SK-N-SH treated with all-trans-retinoic acid at 6 μM for 48 hours (cell line): ENCODE measurements around the gene SH3BP4.
A peak's percentile ranks its signal among the peaks of the same experiment; 100 is the strongest.

Experiments
- ATAC-seq: fragments of 200-7000 bp; cut with Tn5 transposase; 3 replicates; pipeline ENCODE4 v1.9.1; 2020; ENCODE audit warnings: mild to moderate bottlenecking, moderate library complexity
- ARNTL ChIP-seq: fragments of 450-650 bp; formaldehyde crosslinking; IDR thresholded peaks from 2 replicates; pipeline ENCODE4 v1.5.0; 2020; ENCODE audit warnings: low read depth, mild to moderate bottlenecking, moderate library complexity, borderline replicate concordance
- BACH2 ChIP-seq: fragments of 250-450 bp; sonication (Bioruptor Pico); IDR thresholded peaks from 2 replicates; pipeline ENCODE4 v1.9.0; 2021; ENCODE audit warnings: mild to moderate bottlenecking, borderline replicate concordance
- CSDC2 ChIP-seq: fragments of 250-450 bp; sonication (Bioruptor Pico); IDR thresholded peaks from 2 replicates; pipeline ENCODE4 v1.5.0; 2020; ENCODE audit warnings: mild to moderate bottlenecking, moderate library complexity
- ESRRG ChIP-seq: fragments of 250-450 bp; sonication (Bioruptor Pico); IDR thresholded peaks from 2 replicates; pipeline ENCODE4 v1.6.1; 2021; ENCODE audit warnings: mild to moderate bottlenecking
- GLIS3 ChIP-seq: fragments of 250-450 bp; sonication (Bioruptor Pico); IDR thresholded peaks from 2 replicates; pipeline ENCODE4 v1.5.0; 2020; ENCODE audit warnings: mild to moderate bottlenecking, moderate library complexity
- ISL1 ChIP-seq: fragments of 250-450 bp; sonication (Bioruptor Pico); IDR thresholded peaks from 2 replicates; pipeline ENCODE4 v2.1.2; 2022; ENCODE audit warnings: mild to moderate bottlenecking, moderate library complexity
- OSR1 ChIP-seq: fragments of 250-450 bp; sonication (Bioruptor Pico); IDR thresholded peaks from 2 replicates; pipeline ENCODE4 v1.8.0; 2022; ENCODE audit warnings: moderate library complexity, mild to moderate bottlenecking, inconsistent platforms
- PPARA ChIP-seq: fragments of 250-450 bp; sonication (Bioruptor Pico); IDR thresholded peaks from 2 replicates; pipeline ENCODE4 v1.5.0; 2020; ENCODE audit warnings: mild to moderate bottlenecking, borderline replicate concordance
- RARB ChIP-seq: fragments of 250-450 bp; sonication (Bioruptor Pico); IDR thresholded peaks from 2 replicates; pipeline ENCODE4 v1.8.0; 2021; ENCODE audit warnings: mild to moderate bottlenecking, moderate library complexity
- SNAI2 ChIP-seq: fragments of 250-450 bp; sonication (Bioruptor Pico); IDR thresholded peaks from 2 replicates; pipeline ENCODE4 v1.5.0; 2020; ENCODE audit warnings: mild to moderate bottlenecking, moderate library complexity
- TCF4 ChIP-seq: fragments of 250-450 bp; sonication (Bioruptor Pico); IDR thresholded peaks from 2 replicates; pipeline ENCODE4 v1.8.0; 2021; ENCODE audit warnings: mild to moderate bottlenecking, moderate library complexity, borderline replicate concordance
- TOX ChIP-seq: fragments of 250-450 bp; sonication (Bioruptor Pico); IDR thresholded peaks from 2 replicates; pipeline ENCODE4 v1.8.0; 2021; ENCODE audit warnings: mild to moderate bottlenecking, moderate library complexity, borderline replicate concordance
- ZC3H10 ChIP-seq: fragments of 250-450 bp; sonication (Bioruptor Pico); IDR thresholded peaks from 2 replicates; pipeline ENCODE4 v1.5.1; 2021; ENCODE audit warnings: mild to moderate bottlenecking, moderate library complexity
- ZFP3 ChIP-seq: fragments of 250-450 bp; sonication (Bioruptor Pico); IDR thresholded peaks from 2 replicates; pipeline ENCODE4 v1.5.0; 2020; ENCODE audit warnings: mild to moderate bottlenecking, moderate library complexity
- ZFP30 ChIP-seq: fragments of 450-650 bp; formaldehyde crosslinking; IDR thresholded peaks from 2 replicates; pipeline ENCODE4 v1.5.0; 2022; ENCODE audit warnings: mild to moderate bottlenecking, moderate library complexity
- ZNF70 ChIP-seq: fragments of 450-650 bp; formaldehyde crosslinking; IDR thresholded peaks from 2 replicates; pipeline ENCODE4 v1.5.0; 2020; ENCODE audit warnings: mild to moderate bottlenecking, moderate library complexity
- ZNF8 ChIP-seq: fragments of 450-650 bp; formaldehyde crosslinking; IDR thresholded peaks from 2 replicates; pipeline ENCODE4 v1.5.0; 2020; ENCODE audit warnings: mild to moderate bottlenecking, moderate library complexity
- TF ChIP-seq, protein P1 (sequence below): fragments of 250-450 bp; sonication (Bioruptor Pico); IDR thresholded peaks from 2 replicates; pipeline ENCODE4 v1.8.0; 2020; ENCODE audit warnings: mild to moderate bottlenecking, moderate library complexity, borderline replicate concordance
- TF ChIP-seq, protein P2 (sequence below): fragments of 250-450 bp; sonication (Bioruptor Pico); IDR thresholded peaks from 2 replicates; pipeline ENCODE4 v1.8.0; 2021; ENCODE audit warnings: low read depth, mild to moderate bottlenecking, moderate library complexity, borderline replicate concordance
- TF ChIP-seq, protein P3 (sequence below): fragments of 250-450 bp; sonication (Bioruptor Pico); IDR thresholded peaks from 2 replicates; pipeline ENCODE4 v1.5.1; 2021; ENCODE audit warnings: mild to moderate bottlenecking, moderate library complexity
- TF ChIP-seq, protein P4 (sequence below): fragments of 250-450 bp; sonication (Bioruptor Pico); IDR thresholded peaks from 2 replicates; pipeline ENCODE4 v1.5.1; 2020; ENCODE audit warnings: low read depth, mild to moderate bottlenecking, moderate library complexity

The SH3BP4 gene

DNA sequence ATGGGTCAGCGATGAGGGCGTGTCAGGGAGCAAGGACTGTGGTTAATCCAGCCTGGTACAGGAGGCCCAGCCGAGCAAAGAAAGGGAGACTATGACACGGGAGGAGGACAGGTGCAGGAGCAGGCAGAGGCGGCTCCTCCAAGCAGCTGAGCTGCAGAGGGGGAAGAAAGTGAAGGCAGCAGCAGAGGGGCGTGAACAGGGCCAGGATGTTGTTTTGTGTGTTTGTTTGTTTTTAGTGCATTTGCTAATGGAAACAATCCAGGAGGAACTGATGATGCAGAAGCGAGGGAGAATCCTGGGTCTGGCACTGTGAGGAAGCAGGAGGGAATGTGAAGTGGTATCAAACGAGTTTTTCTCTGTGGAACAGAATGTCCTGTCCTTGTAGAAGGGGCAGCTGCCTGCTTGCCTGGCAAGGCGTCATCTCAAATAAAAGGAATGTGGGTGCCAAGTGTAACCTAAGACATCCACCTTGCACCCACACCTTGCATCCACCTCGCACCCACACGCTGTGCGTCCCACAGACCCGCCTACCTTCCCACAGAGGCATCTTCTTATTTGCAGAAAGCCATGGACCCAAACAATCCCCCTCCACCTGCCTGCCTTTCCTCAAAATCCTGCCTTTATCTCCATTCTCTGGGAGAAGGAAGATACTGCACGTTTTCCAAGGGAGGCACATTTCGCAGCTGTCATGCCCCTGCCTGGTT lies 134.8 kb downstream of the SH3BP4 start (continued):
- TF ChIP-seq, protein P1, sequence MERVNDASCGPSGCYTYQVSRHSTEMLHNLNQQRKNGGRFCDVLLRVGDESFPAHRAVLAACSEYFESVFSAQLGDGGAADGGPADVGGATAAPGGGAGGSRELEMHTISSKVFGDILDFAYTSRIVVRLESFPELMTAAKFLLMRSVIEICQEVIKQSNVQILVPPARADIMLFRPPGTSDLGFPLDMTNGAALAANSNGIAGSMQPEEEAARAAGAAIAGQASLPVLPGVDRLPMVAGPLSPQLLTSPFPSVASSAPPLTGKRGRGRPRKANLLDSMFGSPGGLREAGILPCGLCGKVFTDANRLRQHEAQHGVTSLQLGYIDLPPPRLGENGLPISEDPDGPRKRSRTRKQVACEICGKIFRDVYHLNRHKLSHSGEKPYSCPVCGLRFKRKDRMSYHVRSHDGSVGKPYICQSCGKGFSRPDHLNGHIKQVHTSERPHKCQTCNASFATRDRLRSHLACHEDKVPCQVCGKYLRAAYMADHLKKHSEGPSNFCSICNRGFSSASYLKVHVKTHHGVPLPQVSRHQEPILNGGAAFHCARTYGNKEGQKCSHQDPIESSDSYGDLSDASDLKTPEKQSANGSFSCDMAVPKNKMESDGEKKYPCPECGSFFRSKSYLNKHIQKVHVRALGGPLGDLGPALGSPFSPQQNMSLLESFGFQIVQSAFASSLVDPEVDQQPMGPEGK (CRISPR knock-in tag), result no peak
- TF ChIP-seq ZFP3 (no peak), ZFP30 (CRISPR knock-in tag) (no peak), SNAI2 (no peak), ZNF8 (CRISPR knock-in tag) (no peak), ZC3H10 (CRISPR knock-in tag) (no peak), ESRRG (CRISPR knock-in tag) (no peak), OSR1 (no peak), ZNF70 (CRISPR knock-in tag) (no peak), ARNTL (CRISPR knock-in tag) (no peak), GLIS3 (CRISPR knock-in tag) (no peak), ISL1 (CRISPR knock-in tag) (no peak)

DNA sequence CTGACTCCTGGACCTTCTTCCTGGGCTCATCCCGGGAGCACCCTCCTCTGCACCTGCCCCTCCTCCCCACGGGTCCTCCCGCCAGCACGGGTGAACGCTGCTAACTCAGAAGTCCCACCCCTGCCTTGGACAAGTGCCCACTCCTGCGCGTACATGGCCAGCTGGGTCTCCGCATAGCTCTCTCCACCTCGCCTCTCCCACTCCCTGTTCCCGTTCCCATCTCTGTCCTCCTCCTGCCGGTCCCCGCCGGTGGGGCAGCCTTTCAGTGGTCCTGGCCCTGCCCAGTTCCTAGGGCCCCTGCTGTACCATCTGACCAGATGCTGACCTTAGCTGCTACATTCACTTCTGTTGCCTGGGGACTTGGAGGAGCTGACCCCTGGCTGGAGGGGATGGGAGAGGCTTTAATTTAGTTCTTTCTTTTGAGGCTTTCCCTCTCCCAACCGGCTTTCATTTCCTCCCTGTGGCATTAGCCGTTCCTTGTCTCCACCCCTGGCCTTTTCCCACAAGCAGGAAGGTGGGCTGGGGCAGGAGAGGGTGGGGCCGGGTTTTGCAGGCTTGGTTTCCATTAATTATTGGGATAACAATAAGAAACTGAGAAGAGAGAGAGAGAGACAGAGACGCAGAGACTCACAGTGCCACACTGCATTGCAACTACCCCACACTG lies 136.1 kb downstream of the SH3BP4 start:
- no peak for TF ChIP-seq TOX (CRISPR knock-in tag)
- no peak for TF ChIP-seq ARNTL (CRISPR knock-in tag)
- no peak for TF ChIP-seq RARB (CRISPR knock-in tag)
- no peak for TF ChIP-seq ZC3H10 (CRISPR knock-in tag)
- TF ChIP-seq, protein P2, sequence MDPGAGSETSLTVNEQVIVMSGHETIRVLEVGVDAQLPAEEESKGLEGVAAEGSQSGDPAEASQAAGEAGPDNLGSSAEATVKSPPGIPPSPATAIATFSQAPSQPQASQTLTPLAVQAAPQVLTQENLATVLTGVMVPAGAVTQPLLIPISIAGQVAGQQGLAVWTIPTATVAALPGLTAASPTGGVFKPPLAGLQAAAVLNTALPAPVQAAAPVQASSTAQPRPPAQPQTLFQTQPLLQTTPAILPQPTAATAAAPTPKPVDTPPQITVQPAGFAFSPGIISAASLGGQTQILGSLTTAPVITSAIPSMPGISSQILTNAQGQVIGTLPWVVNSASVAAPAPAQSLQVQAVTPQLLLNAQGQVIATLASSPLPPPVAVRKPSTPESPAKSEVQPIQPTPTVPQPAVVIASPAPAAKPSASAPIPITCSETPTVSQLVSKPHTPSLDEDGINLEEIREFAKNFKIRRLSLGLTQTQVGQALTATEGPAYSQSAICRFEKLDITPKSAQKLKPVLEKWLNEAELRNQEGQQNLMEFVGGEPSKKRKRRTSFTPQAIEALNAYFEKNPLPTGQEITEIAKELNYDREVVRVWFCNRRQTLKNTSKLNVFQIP, result no peak
- TF ChIP-seq, protein P1 (CRISPR knock-in tag), result no peak
- no peak for TF ChIP-seq ZNF8 (CRISPR knock-in tag)
- TF ChIP-seq, protein P3, sequence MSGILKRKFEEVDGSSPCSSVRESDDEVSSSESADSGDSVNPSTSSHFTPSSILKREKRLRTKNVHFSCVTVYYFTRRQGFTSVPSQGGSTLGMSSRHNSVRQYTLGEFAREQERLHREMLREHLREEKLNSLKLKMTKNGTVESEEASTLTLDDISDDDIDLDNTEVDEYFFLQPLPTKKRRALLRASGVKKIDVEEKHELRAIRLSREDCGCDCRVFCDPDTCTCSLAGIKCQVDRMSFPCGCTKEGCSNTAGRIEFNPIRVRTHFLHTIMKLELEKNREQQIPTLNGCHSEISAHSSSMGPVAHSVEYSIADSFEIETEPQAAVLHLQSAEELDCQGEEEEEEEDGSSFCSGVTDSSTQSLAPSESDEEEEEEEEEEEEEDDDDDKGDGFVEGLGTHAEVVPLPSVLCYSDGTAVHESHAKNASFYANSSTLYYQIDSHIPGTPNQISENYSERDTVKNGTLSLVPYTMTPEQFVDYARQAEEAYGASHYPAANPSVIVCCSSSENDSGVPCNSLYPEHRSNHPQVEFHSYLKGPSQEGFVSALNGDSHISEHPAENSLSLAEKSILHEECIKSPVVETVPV, result no peak
- no peak for TF ChIP-seq ZNF70 (CRISPR knock-in tag)
- TF ChIP-seq, protein P4, sequence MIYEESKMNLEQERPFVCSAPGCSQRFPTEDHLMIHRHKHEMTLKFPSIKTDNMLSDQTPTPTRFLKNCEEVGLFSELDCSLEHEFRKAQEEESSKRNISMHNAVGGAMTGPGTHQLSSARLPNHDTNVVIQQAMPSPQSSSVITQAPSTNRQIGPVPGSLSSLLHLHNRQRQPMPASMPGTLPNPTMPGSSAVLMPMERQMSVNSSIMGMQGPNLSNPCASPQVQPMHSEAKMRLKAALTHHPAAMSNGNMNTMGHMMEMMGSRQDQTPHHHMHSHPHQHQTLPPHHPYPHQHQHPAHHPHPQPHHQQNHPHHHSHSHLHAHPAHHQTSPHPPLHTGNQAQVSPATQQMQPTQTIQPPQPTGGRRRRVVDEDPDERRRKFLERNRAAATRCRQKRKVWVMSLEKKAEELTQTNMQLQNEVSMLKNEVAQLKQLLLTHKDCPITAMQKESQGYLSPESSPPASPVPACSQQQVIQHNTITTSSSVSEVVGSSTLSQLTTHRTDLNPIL (CRISPR knock-in tag), result no peak
- no peak for TF ChIP-seq PPARA (CRISPR knock-in tag)
- TF ChIP-seq CSDC2, result no peak
- no peak for TF ChIP-seq TCF4
- no peak for TF ChIP-seq BACH2 (CRISPR knock-in tag)
- TF ChIP-seq GLIS3 (CRISPR knock-in tag), result no peak
- TF ChIP-seq SNAI2, result no peak
- no peak for TF ChIP-seq ZFP3
- no peak for TF ChIP-seq ISL1 (CRISPR knock-in tag)
- TF ChIP-seq ZFP30 (CRISPR knock-in tag), result no peak
- TF ChIP-seq OSR1, result no peak
- no peak; the same call in 2 of the 3 replicates for ATAC-seq

DNA sequence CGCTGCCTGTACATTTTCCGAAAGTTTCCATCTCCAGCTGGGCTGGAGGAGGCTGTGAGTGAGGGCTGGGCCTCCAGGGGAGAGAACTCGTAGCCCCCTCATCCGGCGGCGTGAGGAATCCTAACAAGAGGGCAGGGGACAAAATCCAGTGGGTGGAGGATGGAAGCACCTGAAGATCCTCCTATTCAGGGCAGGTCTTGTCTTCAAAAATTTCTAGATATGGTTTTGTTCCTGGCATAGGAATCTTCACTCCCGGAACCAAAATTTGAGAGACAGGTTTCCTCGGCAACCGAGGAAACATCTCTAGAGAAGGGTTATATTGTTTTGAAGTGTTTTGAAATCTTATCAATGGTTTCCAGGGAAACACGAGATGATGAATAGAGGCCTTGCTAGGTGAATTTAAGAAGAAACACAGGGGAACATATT lies 136.7 kb downstream of the SH3BP4 start:
- ATAC-seq, result peak; percentile 24; the same call in 2 of the 3 replicates
- no peak for TF ChIP-seq RARB (CRISPR knock-in tag)
